GM19238 (cell line): Measurements from ENCODE around the gene FANK1.
A peak's percentile ranks its signal among the peaks of the same experiment; 100 is the strongest.

ENCODE experiments used
- DNase-seq: peaks from one replicate; pipeline ENCODE4 v3.0.0; 2011; ENCODE audit warnings: low spot score; ENCODE audit not compliant: insufficient read length

FANK1 gene, protein sequence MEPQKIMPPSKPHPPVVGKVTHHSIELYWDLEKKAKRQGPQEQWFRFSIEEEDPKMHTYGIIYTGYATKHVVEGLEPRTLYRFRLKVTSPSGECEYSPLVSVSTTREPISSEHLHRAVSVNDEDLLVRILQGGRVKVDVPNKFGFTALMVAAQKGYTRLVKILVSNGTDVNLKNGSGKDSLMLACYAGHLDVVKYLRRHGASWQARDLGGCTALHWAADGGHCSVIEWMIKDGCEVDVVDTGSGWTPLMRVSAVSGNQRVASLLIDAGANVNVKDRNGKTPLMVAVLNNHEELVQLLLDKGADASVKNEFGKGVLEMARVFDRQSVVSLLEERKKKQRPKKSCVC

DNA sequence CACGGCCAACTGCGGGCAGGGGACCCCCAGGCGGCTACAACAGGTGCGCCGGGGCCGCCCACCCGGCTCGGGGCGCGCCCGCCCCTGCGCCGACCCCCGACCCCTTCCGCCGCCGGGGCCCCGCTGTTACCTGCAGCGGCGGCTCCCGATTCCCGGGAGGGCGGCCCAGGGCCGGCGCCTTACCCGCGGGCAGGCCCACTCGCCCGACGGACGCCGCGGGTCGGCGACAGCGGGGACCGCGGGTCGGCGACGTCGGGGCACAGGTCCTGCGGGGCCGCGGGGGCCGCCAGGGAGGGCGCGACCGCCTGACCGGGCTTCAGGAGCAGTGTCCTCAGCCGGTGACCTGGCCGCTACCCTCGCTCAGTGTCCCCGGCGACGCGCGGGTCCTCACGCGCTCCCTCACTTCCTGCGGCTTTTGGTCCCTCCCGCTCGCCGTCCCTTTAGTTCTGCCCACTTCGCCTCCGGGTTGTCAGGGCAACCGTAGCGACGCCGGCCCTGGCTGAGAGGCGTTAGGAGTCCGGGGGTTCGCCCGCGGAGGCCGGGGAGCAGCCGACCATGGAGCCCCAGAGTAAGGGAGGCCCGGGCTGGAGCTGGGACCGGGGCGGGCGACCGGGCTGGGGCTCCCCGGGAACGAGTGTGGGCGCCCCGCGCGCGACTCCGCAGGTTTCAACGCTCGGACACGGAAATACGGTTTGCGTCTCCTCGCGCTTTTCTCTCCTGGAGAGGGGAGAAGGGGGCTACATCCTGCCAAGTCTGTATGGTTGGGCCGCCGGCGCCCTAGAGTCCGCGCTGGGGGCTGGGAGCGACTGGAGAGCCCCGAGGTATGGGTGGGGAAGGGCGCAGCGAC lies at the start of gene FANK1:
Gene FANK1, plus strand, starts transcription at position 477 of the 847 bp plus-strand sequence. Its CDS starts 79 bp downstream, at position 556.
- DNase-seq, result peak; percentile 57

DNA sequence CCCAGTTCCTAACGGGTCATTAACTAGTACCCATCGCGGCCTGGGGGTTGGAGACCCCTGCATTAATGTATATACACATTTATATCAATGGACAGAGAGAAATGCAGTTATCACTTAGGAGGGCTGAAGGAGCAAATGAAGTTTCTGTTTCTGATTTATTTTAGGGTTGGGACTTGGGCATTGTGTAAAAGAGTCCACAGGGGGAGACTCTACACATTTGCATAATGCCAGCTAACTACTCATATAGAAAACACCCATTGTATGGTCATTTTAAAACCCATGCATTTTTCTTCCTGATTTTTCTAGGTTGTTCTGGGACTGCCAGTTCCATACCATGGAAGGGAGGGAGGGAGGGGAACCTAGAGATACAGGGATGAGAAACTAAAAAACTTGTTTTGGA lies 49.5 kb upstream of the FANK1 start:
- DNase-seq, result no peak

DNA sequence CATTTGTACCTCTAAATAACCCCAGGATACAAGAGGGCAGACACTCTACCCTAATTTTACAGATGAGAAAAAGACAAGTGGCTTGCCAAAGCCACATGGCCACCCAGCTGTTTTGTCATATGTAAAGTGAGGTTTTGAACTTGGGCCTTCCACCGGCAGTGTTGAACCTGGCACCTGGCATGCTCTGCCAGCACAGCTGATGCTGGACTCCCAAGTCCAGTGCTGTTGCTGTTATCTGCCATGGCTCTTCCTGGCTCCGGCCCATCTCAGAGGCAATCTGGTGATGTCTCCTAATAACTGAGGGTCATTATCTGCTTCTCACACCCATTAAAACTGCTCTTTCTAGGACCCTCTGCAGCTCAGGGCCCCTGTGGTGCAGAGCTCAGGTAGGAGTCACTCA lies 48.0 kb upstream of the FANK1 start:
- DNase-seq, result no peak

DNA sequence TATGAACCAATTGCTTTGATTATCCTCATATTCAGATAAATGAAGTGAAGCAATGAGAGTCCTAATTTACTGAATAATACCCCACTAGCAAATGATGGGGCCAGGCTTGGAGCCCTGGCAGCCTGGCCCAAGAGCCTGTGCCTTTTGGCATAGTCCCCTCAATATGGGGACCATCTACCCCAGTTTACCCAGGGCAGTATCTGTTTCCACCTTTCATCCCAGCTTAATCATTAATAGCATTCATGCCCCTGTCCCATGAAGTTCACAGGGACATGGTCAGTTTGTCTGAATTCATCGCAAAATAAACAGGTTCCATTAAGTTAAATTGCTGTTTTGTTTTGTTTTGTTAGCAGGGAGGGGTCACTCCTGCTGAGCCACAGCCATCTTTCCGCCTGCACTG lies 47.5 kb upstream of the FANK1 start:
- no peak for DNase-seq

DNA sequence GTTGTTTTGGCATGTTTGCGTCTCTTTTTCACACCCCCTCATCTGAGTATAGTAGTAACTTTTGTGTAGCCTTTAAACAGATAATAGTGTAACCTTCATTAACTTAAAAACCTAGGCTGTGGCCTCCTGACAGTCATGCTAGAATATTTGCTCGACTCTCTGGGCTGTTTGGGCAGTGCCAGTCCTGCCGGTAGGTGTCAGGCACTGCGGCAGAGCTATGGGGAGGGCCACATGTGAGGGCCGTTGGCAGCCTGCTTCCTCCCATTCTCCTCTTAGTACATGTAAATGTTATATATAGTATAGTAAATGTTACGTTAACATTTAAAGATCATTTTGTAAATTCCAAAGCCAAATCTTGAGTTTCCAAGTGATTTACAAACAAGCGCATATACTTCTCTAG lies 46.9 kb upstream of the FANK1 start:
- DNase-seq, result no peak

DNA sequence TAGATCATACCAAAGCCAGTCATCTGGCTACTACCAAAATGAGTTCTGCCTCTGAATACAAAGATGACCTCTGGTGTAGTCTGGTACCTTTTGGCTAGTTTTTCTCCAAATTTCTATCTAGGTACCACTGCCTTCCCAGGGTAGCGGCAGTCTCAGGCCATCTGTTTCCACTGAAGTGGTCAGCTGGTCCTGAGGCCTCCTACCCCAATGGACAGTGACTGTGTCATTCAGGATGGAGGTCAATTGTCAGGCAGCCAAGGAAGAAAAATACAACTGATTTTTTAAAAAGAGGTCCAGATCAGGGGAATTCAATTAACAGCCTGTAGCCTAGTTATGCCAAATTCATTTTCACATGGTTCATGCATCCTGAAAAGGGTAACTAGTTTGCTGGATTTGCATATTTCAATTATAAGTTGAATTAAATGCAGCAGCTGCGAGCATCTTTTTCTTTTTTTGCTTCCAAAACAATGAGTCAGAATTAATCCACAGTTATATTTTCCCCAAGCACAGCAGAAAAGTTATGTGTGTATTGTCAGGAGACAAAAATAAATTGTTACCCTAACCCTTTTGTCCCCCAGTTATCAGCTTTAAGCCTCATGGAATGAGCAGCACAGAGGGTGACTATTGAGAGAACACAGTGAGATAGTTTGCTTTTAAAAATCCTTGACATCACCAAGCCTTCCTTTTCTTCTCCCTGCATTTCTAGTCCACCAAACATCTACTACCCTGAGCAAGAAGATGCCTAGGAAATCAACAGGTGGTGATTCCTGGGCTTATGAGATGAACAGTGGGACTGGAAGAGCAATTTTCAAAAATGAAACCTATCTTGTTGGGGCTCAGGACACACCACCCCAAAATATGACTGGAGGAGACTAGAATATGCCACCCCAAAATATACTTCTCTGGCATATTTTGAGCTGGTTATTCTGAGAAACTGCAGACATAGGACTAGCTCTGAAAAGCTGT lies 45.3 kb upstream of the FANK1 start:
- no peak for DNase-seq

DNA sequence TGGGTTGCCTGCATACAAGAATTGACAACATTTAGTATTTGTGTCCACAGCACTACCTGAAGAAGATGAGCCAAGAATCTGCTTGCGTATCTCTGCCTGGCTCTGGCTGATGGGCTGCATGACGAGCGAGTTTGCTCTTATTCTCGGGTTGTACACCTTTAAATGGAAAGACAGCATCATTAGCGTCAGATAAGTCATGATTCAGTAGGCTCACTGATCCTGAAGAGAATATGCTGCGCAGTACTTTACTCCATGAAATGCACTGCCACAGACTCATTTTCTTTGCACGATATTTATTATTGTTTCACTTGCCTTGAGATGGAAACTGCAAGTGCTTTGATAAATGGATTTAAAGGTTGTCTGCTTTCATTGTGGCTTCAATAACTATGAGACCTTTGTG lies 43.9 kb upstream of the FANK1 start:
- no peak for DNase-seq

DNA sequence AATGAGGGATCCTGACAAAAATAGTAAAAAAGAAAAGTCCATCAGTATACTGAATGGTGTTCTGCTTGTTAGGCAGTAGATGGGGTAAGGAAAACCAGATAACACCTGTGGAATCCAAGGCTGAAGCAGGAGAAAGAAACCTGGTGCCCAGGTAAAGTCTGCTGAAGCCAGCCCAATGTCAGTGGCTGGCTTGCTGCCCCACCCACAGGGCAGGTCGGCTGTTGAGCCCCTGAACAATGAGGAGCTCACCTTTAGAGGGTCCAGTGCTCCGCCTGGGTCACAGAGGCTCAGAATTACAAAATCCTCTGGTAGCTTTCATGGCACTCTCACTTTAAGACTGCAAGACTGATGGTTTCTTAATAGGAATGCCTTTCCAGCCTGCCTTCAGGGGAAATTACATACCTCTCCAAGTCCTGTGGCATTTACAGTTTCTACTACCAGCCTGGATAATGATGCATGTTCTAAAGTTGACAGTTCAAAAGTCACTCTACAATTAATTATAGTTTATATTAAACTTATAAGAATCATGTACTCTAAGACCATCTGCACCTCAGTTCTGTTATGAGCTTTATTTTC lies 39.1 kb upstream of the FANK1 start:
- no peak for DNase-seq

DNA sequence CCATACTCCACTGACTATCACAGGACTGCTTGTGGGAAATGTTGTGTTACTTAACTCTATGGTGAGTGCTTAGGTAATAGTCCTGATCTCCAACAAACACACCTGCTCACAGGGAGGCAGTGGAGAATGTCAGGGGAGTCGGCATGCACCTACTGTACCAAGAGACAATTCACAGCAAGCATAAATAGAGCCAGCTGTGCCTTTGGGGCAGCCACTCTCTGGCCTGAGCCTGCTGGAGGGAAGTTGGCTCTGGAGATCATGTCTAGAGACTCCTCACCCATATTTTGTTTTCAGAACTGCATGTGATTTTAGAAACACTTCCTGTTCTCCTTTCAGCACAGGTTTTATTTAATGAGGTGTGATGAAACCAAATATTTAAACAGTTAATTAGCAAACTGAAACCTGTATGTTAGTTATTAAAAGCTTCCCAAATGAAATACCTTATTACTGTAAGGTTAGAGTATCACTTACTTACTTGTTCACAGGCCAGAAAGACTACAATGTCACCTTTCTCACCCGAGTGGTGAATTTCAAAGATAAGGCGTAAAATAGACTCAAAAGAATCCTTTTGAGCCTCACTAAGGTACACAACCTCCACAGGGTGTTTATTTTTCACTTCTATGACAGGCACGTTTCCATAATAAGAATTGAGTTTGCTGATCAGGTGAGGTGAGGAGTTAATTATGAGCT lies 37.1 kb upstream of the FANK1 start:
- DNase-seq, result no peak

DNA sequence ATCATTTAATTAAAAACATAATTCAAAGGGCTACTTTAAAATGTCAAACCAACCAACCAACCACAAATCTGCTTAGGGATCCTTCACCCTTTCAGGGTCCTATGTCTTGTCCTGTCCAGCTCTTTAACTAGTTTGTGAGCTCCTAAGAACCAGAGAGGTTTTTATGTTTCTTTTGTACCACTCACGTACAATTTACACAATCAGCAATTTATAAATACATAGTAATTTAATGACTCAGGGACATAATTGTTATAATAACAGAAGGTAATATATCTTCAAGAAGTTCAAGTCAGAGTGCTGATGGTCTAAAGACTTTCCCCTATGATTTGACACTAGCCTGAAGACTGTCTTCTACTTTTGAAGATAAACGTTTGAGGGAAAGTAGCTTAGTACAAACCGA lies 31.2 kb upstream of the FANK1 start:
- DNase-seq, result no peak

DNA sequence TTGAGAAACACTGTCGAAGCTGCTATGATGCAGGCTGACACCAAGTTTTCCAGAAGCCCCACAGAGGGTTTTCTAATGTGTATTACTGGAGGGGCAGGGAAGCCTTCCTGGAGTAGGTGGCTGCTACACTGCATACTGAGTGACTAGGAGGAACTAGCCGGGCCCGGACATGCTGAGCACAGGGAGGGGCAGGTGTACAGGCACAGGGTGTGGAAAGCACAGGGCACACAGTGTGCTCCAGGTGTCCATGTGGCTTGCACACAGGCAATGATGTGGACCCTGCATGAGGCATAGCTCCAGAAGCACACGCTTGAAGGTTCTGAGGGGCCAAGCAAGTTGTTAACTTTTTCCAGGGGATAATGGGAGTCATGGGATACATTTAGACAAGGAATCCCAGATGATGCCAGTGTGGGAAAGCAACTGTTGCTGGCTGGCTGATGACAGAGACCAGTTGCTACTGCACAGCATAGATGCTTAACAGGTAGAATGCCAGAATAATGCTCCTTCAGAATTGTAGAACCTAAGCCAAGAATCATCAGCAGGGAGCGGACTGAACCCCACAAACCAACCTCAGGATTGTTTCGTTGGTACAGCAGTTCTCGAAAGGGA lies 29.8 kb upstream of the FANK1 start:
- no peak for DNase-seq

DNA sequence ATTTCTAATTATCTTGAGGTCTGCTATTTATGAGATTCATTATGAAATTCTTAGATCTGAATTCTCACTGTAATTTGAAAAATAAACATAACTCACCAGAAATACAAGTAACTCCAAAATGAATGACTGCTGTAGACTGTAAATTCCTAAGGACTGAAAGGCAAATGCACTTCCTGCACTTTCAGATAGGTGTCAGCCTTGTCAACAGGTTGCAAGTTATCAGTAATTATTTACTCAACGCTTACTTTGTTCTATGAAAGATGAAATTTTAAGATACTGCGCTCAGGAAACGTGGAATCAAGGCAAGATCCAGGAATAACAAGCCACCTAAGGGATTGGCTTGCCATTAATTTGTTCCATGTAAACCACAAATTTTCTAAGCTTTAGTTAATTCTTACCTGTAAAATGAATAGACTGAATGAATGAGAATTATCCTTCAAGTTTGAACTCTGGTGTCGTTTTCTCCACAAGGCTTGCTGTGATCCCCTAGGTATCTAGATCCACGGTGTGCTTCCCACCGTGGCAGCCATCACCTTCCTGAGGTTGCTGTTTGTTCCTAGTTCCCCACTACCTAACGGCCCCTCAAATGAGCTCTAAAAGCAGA lies 27.9 kb upstream of the FANK1 start:
- DNase-seq, result no peak

DNA sequence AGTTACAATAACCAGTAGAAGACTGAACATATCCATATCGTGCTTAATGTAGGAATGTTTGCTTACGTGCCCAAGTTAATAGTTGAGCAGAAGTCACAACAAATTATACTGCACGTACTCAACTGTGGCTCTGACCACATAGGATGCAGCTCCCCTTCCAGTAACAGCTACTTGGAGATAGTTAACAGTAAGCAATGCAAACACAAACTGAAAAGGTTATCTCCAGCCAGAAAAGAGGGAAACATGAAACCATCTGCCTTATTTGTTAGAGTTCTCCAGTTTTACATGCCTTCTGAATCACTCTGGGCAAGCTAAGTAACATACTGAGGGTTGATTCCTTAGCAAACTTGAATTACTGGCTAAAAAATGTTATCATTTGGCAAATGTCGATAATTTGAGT lies 25.0 kb upstream of the FANK1 start:
- DNase-seq, result no peak

DNA sequence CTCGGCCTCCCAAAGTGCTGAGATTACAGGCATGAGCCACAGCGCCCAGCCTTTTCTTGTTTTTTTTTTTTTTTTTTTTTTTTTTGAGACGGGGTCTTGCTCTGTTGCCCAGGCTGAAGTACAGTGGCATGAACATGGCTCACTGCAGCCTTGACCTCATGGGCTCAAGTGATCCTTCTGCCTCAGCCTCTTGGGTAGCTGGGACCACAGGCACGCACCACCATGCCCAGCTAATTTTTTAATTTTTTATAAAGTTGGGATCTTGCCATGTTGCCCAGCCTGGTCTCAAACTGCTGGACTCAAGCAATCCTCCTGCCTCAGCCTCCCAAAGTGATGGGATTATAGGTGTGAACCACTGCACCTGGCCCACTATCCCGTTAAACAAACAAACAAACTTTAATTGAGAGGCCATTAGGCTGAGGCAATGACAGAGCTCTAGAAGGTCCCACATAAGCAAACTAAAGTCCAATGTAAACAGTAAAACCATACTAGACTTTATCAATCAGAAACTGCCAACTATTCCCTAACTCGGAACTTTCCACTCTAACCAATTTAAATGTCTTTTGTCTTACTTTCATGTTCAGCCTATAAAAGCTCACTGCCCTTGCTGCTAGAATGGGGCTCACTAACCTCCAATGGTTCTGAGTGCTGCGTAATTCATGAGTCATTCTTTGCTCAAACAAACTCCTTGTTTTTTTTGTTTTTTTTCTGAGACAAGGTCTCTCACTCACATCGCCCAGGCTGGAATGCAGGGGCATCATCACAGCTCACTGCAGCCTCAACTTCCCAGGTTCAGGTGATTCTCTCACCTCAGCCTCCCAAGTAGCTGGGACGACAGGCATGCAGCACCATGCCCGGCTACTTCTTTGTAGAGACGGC lies 17.2 kb upstream of the FANK1 start:
- no peak for DNase-seq

DNA sequence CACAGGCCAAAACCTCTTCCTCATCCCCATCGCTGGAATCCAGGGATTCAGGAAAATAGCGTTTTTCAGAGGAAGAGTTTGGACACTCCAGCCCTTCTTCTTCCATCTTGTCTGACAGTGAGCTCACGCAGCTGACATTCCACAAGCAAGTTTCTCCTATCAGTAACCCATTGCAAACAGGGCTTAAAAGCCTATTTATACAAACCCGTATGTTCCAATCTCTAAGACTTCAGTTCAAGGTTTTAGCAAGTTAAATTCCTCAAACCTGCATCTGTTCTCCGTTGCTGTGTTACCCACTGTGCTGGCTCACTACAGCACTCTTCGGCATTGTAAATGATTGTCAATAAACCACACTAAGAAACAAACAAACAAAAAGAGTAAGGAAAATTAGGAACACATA lies 15.6 kb upstream of the FANK1 start:
- no peak for DNase-seq

DNA sequence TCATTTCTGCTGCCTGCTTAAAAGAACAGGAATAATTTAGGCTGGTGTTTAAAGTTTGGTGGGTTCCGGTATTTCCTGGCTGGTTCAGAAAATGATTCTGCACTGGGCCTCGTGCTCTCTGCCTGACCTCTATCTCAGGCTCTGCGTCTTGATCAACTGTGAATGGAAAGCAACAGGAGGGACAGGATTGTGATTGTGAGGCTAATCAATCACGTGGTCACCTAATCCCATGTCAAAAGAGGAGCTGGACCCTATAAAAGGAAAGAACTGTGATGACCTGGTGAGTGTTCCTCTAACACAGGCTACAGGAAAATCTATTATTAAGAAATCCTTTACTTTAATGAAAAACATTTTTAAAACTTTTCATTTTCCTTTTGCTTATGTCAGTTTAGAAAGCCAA lies 15.2 kb upstream of the FANK1 start, which contains the start of gene DHX32:
Gene DHX32, minus strand, starts transcription at position 101 of the 400 bp plus-strand sequence. CDS start 468 bp downstream, outside the sequence.
- no peak for DNase-seq

DNA sequence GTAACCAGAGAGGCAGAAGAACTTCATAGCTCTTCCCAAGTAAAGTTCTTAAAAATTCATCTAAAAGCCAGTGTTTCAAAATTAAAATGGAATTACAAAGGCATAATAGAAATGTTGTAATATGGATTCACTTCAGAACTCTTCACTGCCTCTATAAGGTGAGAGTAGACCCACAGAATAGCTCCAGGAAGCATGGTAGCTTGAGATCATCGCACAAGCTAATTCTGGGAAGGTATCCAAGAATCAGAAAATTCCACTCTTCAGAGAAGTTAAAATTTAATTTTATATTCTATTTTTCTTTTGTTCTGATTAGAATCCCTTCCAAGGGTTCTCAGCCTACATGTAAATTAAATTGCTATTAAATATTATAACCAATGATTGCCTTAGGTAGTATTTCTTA lies 13.8 kb upstream of the FANK1 start:
- DNase-seq, result no peak

DNA sequence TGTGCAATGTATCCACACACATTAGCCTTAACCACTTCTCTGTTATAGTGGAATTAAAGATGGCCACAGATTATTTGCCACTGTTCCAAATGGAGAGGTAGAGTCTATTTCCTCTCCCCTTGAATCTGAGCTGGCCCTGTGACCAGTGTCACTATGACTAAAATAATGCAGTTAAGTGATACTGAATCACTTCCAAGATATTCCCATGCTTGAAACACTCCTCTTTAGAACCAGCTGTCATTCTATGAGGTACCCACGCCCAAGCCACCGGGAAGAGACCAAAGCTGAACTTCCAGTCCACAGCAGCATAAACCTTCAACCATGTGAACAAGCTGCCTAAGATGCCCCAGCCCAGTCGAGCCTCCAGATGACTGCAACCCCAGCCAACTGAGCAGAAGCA lies 13.2 kb upstream of the FANK1 start:
- DNase-seq, result no peak
